Neuron (in vitro differentiated cells): ENCODE results near the gene MAGI1.

ENCODE experiments used
- H2AFZ ChIP-seq: one replicate; pipeline ENCODE4 v1.6.1; 2013; ENCODE audit warnings: low read depth, mild to moderate bottlenecking, inconsistent platforms, low read length, moderate library complexity
- H3K27me3 ChIP-seq: one replicate; pipeline ENCODE4 v1.6.1; 2013; ENCODE audit warnings: low read length; ENCODE audit not compliant: insufficient read depth
- H3K36me3 ChIP-seq: one replicate; pipeline ENCODE4 v1.6.1; 2013; ENCODE audit warnings: low read length; ENCODE audit not compliant: insufficient read depth
- H3K4me1 ChIP-seq: one replicate; pipeline ENCODE4 v1.6.1; 2013; ENCODE audit warnings: low read length; ENCODE audit not compliant: insufficient read depth
- H3K4me3 ChIP-seq: 2 replicates; pipeline ENCODE4 v1.5.1; 2013; ENCODE audit warnings: mild to moderate bottlenecking, low read length, moderate library complexity
- H3K9me3 ChIP-seq: one replicate; pipeline ENCODE4 v1.6.1; 2013; ENCODE audit warnings: low read length

MAGI1 gene

GRCh38 chr3:65401359-65402305 lies 637.1 kb downstream of the MAGI1 start:
- Histone ChIP-seq H3K36me3 (no peaks in the 10 kb centered on the region), H3K4me3 (peak overlapping the region; percentile 17), H3K4me1 (peaks cover 29% of the 10 kb centered on the region), H2AFZ (no peak overlapping the region), H3K27me3 (no peaks in the 10 kb centered on the region), H3K9me3 (no peaks in the 10 kb centered on the region)

- Histone ChIP-seq H2AFZ (no peak overlapping the region), H3K4me3 (no peak overlapping the region), H3K4me1 (peaks cover 29% of the 10 kb centered on the region), H3K9me3 (no peaks in the 10 kb centered on the region), H3K27me3 (no peaks in the 10 kb centered on the region), H3K36me3 (no peaks in the 10 kb centered on the region)
These were observed 637.8 kb downstream of the MAGI1 start for GRCh38 chr3:65400899-65401298.

GRCh38 chr3:65398953-65399352 lies 639.8 kb downstream of the MAGI1 start:
- Histone ChIP-seq H2AFZ (no peak overlapping the region), H3K36me3 (no peaks in the 10 kb centered on the region), H3K4me3 (no peak overlapping the region), H3K9me3 (no peaks in the 10 kb centered on the region), H3K27me3 (no peaks in the 10 kb centered on the region), H3K4me1 (peaks cover 29% of the 10 kb centered on the region)

- Histone ChIP-seq H3K4me1 (peaks cover 14% of the 10 kb centered on the region), H3K4me3 (no peak overlapping the region), H3K27me3 (no peaks in the 10 kb centered on the region), H2AFZ (no peak overlapping the region), H3K9me3 (no peaks in the 10 kb centered on the region), H3K36me3 (peaks cover under 1% of the 10 kb centered on the region)
These were observed 642.6 kb downstream of the MAGI1 start for GRCh38 chr3:65396078-65396477.

- H2AFZ ChIP-seq, result no peak overlapping the region
- H3K27me3 ChIP-seq, result no peaks in the 10 kb centered on the region
- H3K36me3 ChIP-seq, result peaks cover 17% of the 10 kb centered on the region
- no peaks in the 10 kb centered on the region for H3K4me1 ChIP-seq
- H3K9me3 ChIP-seq, result no peaks in the 10 kb centered on the region
- H3K4me3 ChIP-seq, result no peak overlapping the region
These were observed 647.6 kb downstream of the MAGI1 start for GRCh38 chr3:65391068-65391467.

- Histone ChIP-seq H3K9me3 (no peaks in the 10 kb centered on the region), H3K27me3 (no peaks in the 10 kb centered on the region), H2AFZ (no peak overlapping the region), H3K4me1 (no peaks in the 10 kb centered on the region), H3K4me3 (no peak overlapping the region), H3K36me3 (peaks cover 43% of the 10 kb centered on the region)
These were observed 652.9 kb downstream of the MAGI1 start for GRCh38 chr3:65385805-65386204.

- Histone ChIP-seq H3K27me3 (no peaks in the 10 kb centered on the region), H3K4me1 (no peaks in the 10 kb centered on the region), H3K9me3 (peaks cover 7% of the 10 kb centered on the region), H3K36me3 (peaks cover 60% of the 10 kb centered on the region), H2AFZ (no peak overlapping the region), H3K4me3 (no peak overlapping the region)
These were observed 657.2 kb downstream of the MAGI1 start for GRCh38 chr3:65381496-65382010.

- no peaks in the 10 kb centered on the region for H3K27me3 ChIP-seq
- H3K9me3 ChIP-seq, result peaks cover 7% of the 10 kb centered on the region
- H3K4me1 ChIP-seq, result no peaks in the 10 kb centered on the region
- peaks cover 68% of the 10 kb centered on the region for H3K36me3 ChIP-seq
- H2AFZ ChIP-seq, result no peak overlapping the region
- no peak overlapping the region for H3K4me3 ChIP-seq
These were observed 659.5 kb downstream of the MAGI1 start for GRCh38 chr3:65379223-65379622.

- Histone ChIP-seq H3K9me3 (peaks cover 7% of the 10 kb centered on the region), H2AFZ (no peak overlapping the region), H3K4me3 (no peak overlapping the region), H3K4me1 (no peaks in the 10 kb centered on the region), H3K36me3 (peaks cover 58% of the 10 kb centered on the region), H3K27me3 (no peaks in the 10 kb centered on the region)
These were observed 661.1 kb downstream of the MAGI1 start for GRCh38 chr3:65377637-65378036.

GRCh38 chr3:65376426-65376825 lies 662.3 kb downstream of the MAGI1 start:
- Histone ChIP-seq H3K36me3 (peaks cover 48% of the 10 kb centered on the region), H3K27me3 (no peaks in the 10 kb centered on the region), H3K4me3 (no peak overlapping the region), H3K4me1 (no peaks in the 10 kb centered on the region), H3K9me3 (peaks cover 13% of the 10 kb centered on the region), H2AFZ (no peak overlapping the region)

- H3K9me3 ChIP-seq, result peaks cover 9% of the 10 kb centered on the region
- peaks cover 13% of the 10 kb centered on the region for H3K36me3 ChIP-seq
- no peaks in the 10 kb centered on the region for H3K27me3 ChIP-seq
- H3K4me3 ChIP-seq, result no peak overlapping the region
- no peaks in the 10 kb centered on the region for H3K4me1 ChIP-seq
- no peak overlapping the region for H2AFZ ChIP-seq
These were observed 667.7 kb downstream of the MAGI1 start for GRCh38 chr3:65371053-65371452.

- Histone ChIP-seq H3K4me1 (no peaks in the 10 kb centered on the region), H3K36me3 (peaks cover 11% of the 10 kb centered on the region), H2AFZ (no peak overlapping the region), H3K27me3 (no peaks in the 10 kb centered on the region), H3K9me3 (peaks cover 9% of the 10 kb centered on the region), H3K4me3 (no peak overlapping the region)
These were observed 669.9 kb downstream of the MAGI1 start for GRCh38 chr3:65368866-65369265.

GRCh38 chr3:65362688-65363087 lies 676.0 kb downstream of the MAGI1 start:
- no peaks in the 10 kb centered on the region for H3K4me1 ChIP-seq
- H3K27me3 ChIP-seq, result no peaks in the 10 kb centered on the region
- peaks cover 5% of the 10 kb centered on the region for H3K9me3 ChIP-seq
- H2AFZ ChIP-seq, result no peak overlapping the region
- no peak overlapping the region for H3K4me3 ChIP-seq
- peaks cover 51% of the 10 kb centered on the region for H3K36me3 ChIP-seq
